ENCODE measurements around the gene CNNM4. TPM values are rescaled to one million over a fixed set of nuclear protein-coding genes. Genes with fewer than 3 reads are reported as not detected.
A peak's percentile ranks its signal among the peaks of the same experiment; 100 is the strongest.

Gene CNNM4
- total RNA-seq, 1 experiment from 2014 or later, result 12.5 TPM

GRCh38 chr2:96762529-96763311, 2.0 kb downstream of the CNNM4 start:
- DNase-seq, result peak; percentile 26
- no TSS peak for BruUV-seq (replicated peaks)

DNA sequence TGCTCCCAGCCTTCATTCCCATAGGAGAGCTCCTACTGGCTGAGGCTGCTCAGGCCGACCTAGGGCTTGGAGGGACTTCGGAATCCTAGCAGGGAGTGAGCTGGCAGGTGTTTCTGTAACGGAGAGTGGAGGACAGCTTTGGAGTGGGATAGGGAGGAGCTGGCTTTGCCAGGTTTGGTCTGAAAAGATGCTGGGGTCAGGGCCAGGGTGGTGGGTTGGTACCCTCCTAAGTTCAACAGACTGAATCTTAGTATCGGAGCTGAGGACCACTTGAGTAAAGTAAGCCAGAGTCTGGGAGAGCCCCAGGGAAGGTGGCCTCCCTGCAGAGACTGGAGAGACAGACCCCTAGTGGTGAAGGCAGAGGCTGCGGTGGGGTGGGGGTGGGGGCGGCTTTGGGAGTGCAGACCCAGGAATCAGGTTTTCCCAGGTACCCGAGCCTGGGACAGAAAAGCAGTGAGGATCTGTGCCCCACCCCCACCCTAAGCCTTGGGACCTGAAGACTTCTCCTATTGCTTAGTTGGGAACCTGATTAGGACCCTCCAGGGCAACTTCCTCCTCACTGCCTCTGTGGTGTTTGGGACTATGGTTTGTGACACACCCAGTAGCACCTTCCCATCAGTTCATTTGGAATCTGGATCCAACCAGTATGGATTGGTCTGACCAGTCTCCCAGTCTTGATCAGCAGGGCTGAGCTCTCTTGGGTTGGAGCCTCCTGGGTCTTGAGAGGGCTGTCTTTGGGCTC, 3.0 kb downstream of the CNNM4 start:
- Histone ChIP-seq H3K4me2 (ENCODE audit: low read length) (peak overlapping the region; percentile 100), H3K27ac (ENCODE audit: low read length) (peak overlapping the region; percentile 72), H3K4me1 (ENCODE audit: insufficient read depth, low read length) (peaks cover 60% of the 10 kb centered on the region), H4K20me1 (ENCODE audit: low read length) (peaks cover 10% of the 10 kb centered on the region; the same call in 1 of the 2 replicates), H3K27me3 (ENCODE audit: low read length) (no peaks in the 10 kb centered on the region), H3K4me3 (ENCODE audit: low read length) (peak overlapping the region; percentile 93), H3K36me3 (ENCODE audit: low read depth, low read length) (no peaks in the 10 kb centered on the region), H3K9me3 (ENCODE audit: low read length) (no peaks in the 10 kb centered on the region), H2AFZ (ENCODE audit: low read length) (peak overlapping the region; percentile 51; the same call in 1 of the 2 replicates), H3F3A (ENCODE audit: low read length, unreplicated experiment) (no peaks in the 10 kb centered on the region), H3K9ac (ENCODE audit: low read length) (peak overlapping the region; percentile 59), H3K79me2 (ENCODE audit: low read length) (peaks cover 69% of the 10 kb centered on the region), H3K9me2 (replicated peaks; ENCODE audit: low read length) (no peaks in the 10 kb centered on the region)
- intact Hi-C loops (cut with micrococcal nuclease), result loop anchor here (5.0 kb wide), 2 partner anchors 94 to 126 kb away; partner anchors contain the start of genes ANKRD39 and KANSL3
- ChIA-PET CTCF (interaction anchor here (0.6 to 0.8 kb wide), 3 partner anchors 24 to 180 kb away, joined by 3 read pairs; no protein-coding TSS in a partner anchor), POLR2A (ENCODE audit: unreplicated experiment) (interaction anchor here (0.6 kb wide), 1 partner anchor 189 kb away, joined by 4 read pairs; no protein-coding TSS in a partner anchor)
- DNase-seq, result peak; percentile 47
- TF ChIP-seq EZH2phosphoT487 (IDR thresholded peaks at IDR 0.05; ENCODE audit: borderline replicate concordance, low read length) (no peak), CTCF (conservative IDR thresholded peaks at IDR 0.05; ENCODE audit: low read depth, low read length) (peak; percentile 66), EZH2 (IDR thresholded peaks at IDR 0.05; ENCODE audit: low read length, unreplicated experiment) (no peak)
- ATAC-seq, result peak; percentile 3; the same call in 1 of the 2 replicates
- no TSS peak for BruUV-seq (replicated peaks)

More at GRCh38 chr2:96762529-96763311, 2.0 kb downstream of the CNNM4 start:
- no peaks in the 10 kb centered on the region for H3K36me3 ChIP-seq (ENCODE audit: low read depth, low read length)
- 0 out of 2 replicates have a peak overlapping the region, but pooled peaks have one; percentile 9 for H3K9ac ChIP-seq (ENCODE audit: low read length)
- no peak for ATAC-seq
- no peak overlapping the region for H2AFZ ChIP-seq (ENCODE audit: low read length)
- no peak for TF ChIP-seq CTCF (conservative IDR thresholded peaks at IDR 0.05; ENCODE audit: low read depth, low read length)
- TF ChIP-seq EZH2 (IDR thresholded peaks at IDR 0.05; ENCODE audit: low read length, unreplicated experiment), result no peak
- no peak for TF ChIP-seq EZH2phosphoT487 (IDR thresholded peaks at IDR 0.05; ENCODE audit: borderline replicate concordance, low read length)
- no peaks in the 10 kb centered on the region for H3K9me2 ChIP-seq (replicated peaks; ENCODE audit: low read length)
- no peaks in the 10 kb centered on the region for H3K9me3 ChIP-seq (ENCODE audit: low read length)
- intact Hi-C loops (cut with micrococcal nuclease), result loop anchor here (5.0 kb wide), 2 partner anchors 95 to 125 kb away; partner anchors contain the start of genes ANKRD39 and KANSL3
- POLR2A ChIA-PET (ENCODE audit: unreplicated experiment), result no interaction called here
- peaks cover 10% of the 10 kb centered on the region; the same call in 1 of the 2 replicates for H4K20me1 ChIP-seq (ENCODE audit: low read length)
- no peaks in the 10 kb centered on the region for H3F3A ChIP-seq (ENCODE audit: low read length, unreplicated experiment)
- CTCF ChIA-PET, result interaction anchor here (0.8 kb wide), 1 partner anchor 25 kb away, joined by 3 read pairs; no protein-coding TSS in a partner anchor
- no peak overlapping the region for H3K27ac ChIP-seq (ENCODE audit: low read length)
- peaks cover 65% of the 10 kb centered on the region for H3K79me2 ChIP-seq (ENCODE audit: low read length)
- peak overlapping the region; percentile 93 for H3K4me3 ChIP-seq (ENCODE audit: low read length)
- no peaks in the 10 kb centered on the region for H3K27me3 ChIP-seq (ENCODE audit: low read length)
- peaks cover 51% of the 10 kb centered on the region for H3K4me1 ChIP-seq (ENCODE audit: insufficient read depth, low read length)
- H3K4me2 ChIP-seq (ENCODE audit: low read length), result peak overlapping the region; percentile 100
